GM12892 (cell line): ENCODE results near the gene TEC.
"Not testable (repeated sequence)": the region's sequence is repeated elsewhere in the genome, so short reads cannot be mapped to it uniquely, and the experiment has no call there.

ENCODE experiments used
- POLR2A ChIP-seq: IDR thresholded peaks from 2 replicates; pipeline ENCODE4 v1.6.1; 2011; ENCODE audit warnings: low read depth, low read length, control low read depth
- POLR2AphosphoS5 ChIP-seq: IDR thresholded peaks from 2 replicates; pipeline ENCODE4 v1.6.1; 2011; ENCODE audit warnings: low read depth, low read length, control low read depth
- TAF1 ChIP-seq: IDR thresholded peaks from 2 replicates; pipeline ENCODE4 v1.6.1; 2011; ENCODE audit warnings: low read depth, mild to moderate bottlenecking, control low read depth, low read length, borderline replicate concordance

- TF ChIP-seq POLR2AphosphoS5, POLR2A, TAF1: not testable (repeated sequence)
These were observed 45.1 kb upstream of the TEC start for GRCh38 chr4:48314746-48315145.
